BE2C (cell line): Measurements from ENCODE around the gene ITLN1.
"Not testable (repeated sequence)": the region's sequence is repeated elsewhere in the genome, so short reads cannot be mapped to it uniquely, and the experiment has no call there.

Experiments
- DNase-seq: peaks from one replicate; pipeline ENCODE4 v3.0.0-alpha.2; 2020
- H3K27me3 ChIP-seq: fragments of 250-450 bp; sonication (Bioruptor Pico); 2 replicates; pipeline ENCODE4 v1.5.1; 2020; ENCODE audit warnings: mild to moderate bottlenecking
- H3K36me3 ChIP-seq: fragments of 250-450 bp; sonication (Bioruptor Pico); 2 replicates; pipeline ENCODE4 v1.5.1; 2020; ENCODE audit warnings: mild to moderate bottlenecking
- H3K4me1 ChIP-seq: fragments of 250-450 bp; sonication (Bioruptor Pico); 2 replicates; pipeline ENCODE4 v1.5.1; 2020
- H3K4me3 ChIP-seq: 2 replicates; pipeline ENCODE4 v1.5.1; 2011; ENCODE audit warnings: low read depth, low read length
- H3K9me3 ChIP-seq: fragments of 250-450 bp; sonication (Bioruptor Pico); 2 replicates; pipeline ENCODE4 v1.5.1; 2020
- CTCF ChIP-seq: IDR thresholded peaks from 2 replicates; pipeline ENCODE4 v1.5.1; 2012; ENCODE audit warnings: mild to moderate bottlenecking, low read depth, low read length

The ITLN1 gene

GRCh38 chr1:160883581-160884513, 1.1 kb downstream of the ITLN1 start:
- Histone ChIP-seq H3K36me3 (no peaks in the 10 kb centered on the region), H3K4me1 (no peaks in the 10 kb centered on the region), H3K9me3 (no peaks in the 10 kb centered on the region), H3K4me3 (no peak overlapping the region), H3K27me3 (no peaks in the 10 kb centered on the region)
- no peak for DNase-seq
- no peak for TF ChIP-seq CTCF

GRCh38 chr1:160882582-160882981, 2.4 kb downstream of the ITLN1 start:
- TF ChIP-seq CTCF: no peak
- Histone ChIP-seq H3K4me3 (no peak overlapping the region), H3K27me3 (no peaks in the 10 kb centered on the region), H3K36me3 (no peaks in the 10 kb centered on the region), H3K9me3 (no peaks in the 10 kb centered on the region), H3K4me1 (no peaks in the 10 kb centered on the region)
- no peak for DNase-seq

GRCh38 chr1:160881264-160881663, 3.7 kb downstream of the ITLN1 start:
- DNase-seq, H3K36me3 ChIP-seq, H3K27me3 ChIP-seq, H3K9me3 ChIP-seq, H3K4me3 ChIP-seq, H3K4me1 ChIP-seq: not testable (repeated sequence)

- DNase-seq: no peak
- Histone ChIP-seq H3K36me3 (no peaks in the 10 kb centered on the region), H3K27me3 (no peaks in the 10 kb centered on the region; the same call in 1 of the 2 replicates), H3K4me1 (no peaks in the 10 kb centered on the region), H3K4me3 (no peak overlapping the region), H3K9me3 (no peaks in the 10 kb centered on the region)
- TF ChIP-seq CTCF: no peak
These were observed 4.8 kb downstream of the ITLN1 start for GRCh38 chr1:160880216-160880615.

- no peaks in the 10 kb centered on the region for H3K4me1 ChIP-seq
- TF ChIP-seq CTCF: no peak
- no peak for DNase-seq
- no peak overlapping the region for H3K4me3 ChIP-seq
- no peaks in the 10 kb centered on the region for H3K9me3 ChIP-seq
- no peaks in the 10 kb centered on the region for H3K36me3 ChIP-seq
- H3K27me3 ChIP-seq: peaks cover 4% of the 10 kb centered on the region
These were observed 5.9 kb downstream of the ITLN1 start for GRCh38 chr1:160879056-160879455.

GRCh38 chr1:160877221-160877620, 7.8 kb downstream of the ITLN1 start:
- Histone ChIP-seq H3K4me3 (no peak overlapping the region), H3K36me3 (no peaks in the 10 kb centered on the region), H3K27me3 (peaks cover 4% of the 10 kb centered on the region), H3K9me3 (no peaks in the 10 kb centered on the region), H3K4me1 (no peaks in the 10 kb centered on the region)
- DNase-seq: no peak
- TF ChIP-seq CTCF: no peak
